WTC11 (cell line): ENCODE measurements around the gene CYSRT1. TPM values are rescaled to one million over a fixed set of nuclear protein-coding genes. Genes with fewer than 3 reads are reported as not detected.

Experiments
- ATAC-seq: fragments of 200-7000 bp; cut with Tn5 transposase; 2 replicates; pipeline ENCODE4 v1.10.0; 2021; ENCODE audit warnings: mild to moderate bottlenecking, moderate library complexity
- CTCF ChIA-PET: fragments of 300-600 bp; sonication (Branson Sonifier 250); formaldehyde crosslinking; loops from one replicate; lab custom pipeline; 2021; ENCODE audit warnings: antibody characterized with exemption; lab: Charles Lee
- POLR2A ChIA-PET: fragments of 350-600 bp; sonication (Branson Sonifier 250); formaldehyde crosslinking; loops from one replicate; lab custom pipeline; 2021; ENCODE audit warnings: antibody characterized with exemption; lab: Charles Lee
- DNase-seq: peaks from one replicate; pipeline ENCODE4 v3.0.0; 2021; ENCODE audit warnings: low spot score
- H3K27ac Mint-ChIP-seq: 2 replicates; pipeline ENCODE4 v1.8.0; 2021; ENCODE audit warnings: mixed read lengths
- H3K27me3 Mint-ChIP-seq: 2 replicates; pipeline ENCODE4 v1.8.0; 2021; ENCODE audit warnings: low read depth, mild to moderate bottlenecking, moderate library complexity, mixed read lengths
- H3K36me3 Mint-ChIP-seq: 2 replicates; pipeline ENCODE4 v1.8.0; 2021; ENCODE audit warnings: mixed read lengths
- H3K4me1 Mint-ChIP-seq: 2 replicates; pipeline ENCODE4 v1.8.0; 2022; ENCODE audit warnings: mixed read lengths
- H3K4me3 Mint-ChIP-seq: 2 replicates; pipeline ENCODE4 v1.8.0; 2021; ENCODE audit warnings: mild to moderate bottlenecking, moderate library complexity, mixed read lengths
- H3K9me3 Mint-ChIP-seq: 2 replicates; pipeline ENCODE4 v1.8.0; 2021; ENCODE audit warnings: mixed read lengths
- AR ChIP-seq: fragments of 250-450 bp; sonication (Bioruptor Pico); IDR thresholded peaks from 2 replicates; pipeline ENCODE4 v1.9.0; 2021; ENCODE audit warnings: mild to moderate bottlenecking
- ATF2 ChIP-seq: sonication (generic); formaldehyde crosslinking; IDR thresholded peaks from 2 replicates; pipeline ENCODE4 v1.8.1; 2022; ENCODE audit warnings: low read depth, missing genetic modification reagents, borderline replicate concordance
- CREB1 ChIP-seq: sonication (generic); formaldehyde crosslinking; IDR thresholded peaks from 2 replicates; pipeline ENCODE4 v1.8.0; 2023; ENCODE audit warnings: mild to moderate bottlenecking, missing genetic modification reagents
- CREM ChIP-seq: sonication (generic); formaldehyde crosslinking; IDR thresholded peaks from 2 replicates; pipeline ENCODE4 v1.8.1; 2022; ENCODE audit warnings: mild to moderate bottlenecking, missing genetic modification reagents, moderate library complexity
- EMX1 ChIP-seq: fragments of 250-450 bp; sonication (Bioruptor Pico); IDR thresholded peaks from 2 replicates; pipeline ENCODE4 v1.8.0; 2021; ENCODE audit warnings: mild to moderate bottlenecking
- ERG ChIP-seq: fragments of 250-450 bp; sonication (Bioruptor Pico); IDR thresholded peaks from 2 replicates; pipeline ENCODE4 v1.8.0; 2021; ENCODE audit warnings: mild to moderate bottlenecking
- FOXJ3 ChIP-seq: sonication (generic); formaldehyde crosslinking; IDR thresholded peaks from 2 replicates; pipeline ENCODE4 v1.9.0; 2021; ENCODE audit warnings: missing genetic modification reagents, mild to moderate bottlenecking, borderline replicate concordance
- FOXP1 ChIP-seq: sonication (generic); formaldehyde crosslinking; IDR thresholded peaks from 2 replicates; pipeline ENCODE4 v1.8.0; 2022; ENCODE audit warnings: missing genetic modification reagents, mild to moderate bottlenecking, moderate library complexity, borderline replicate concordance
- HMGXB4 ChIP-seq: sonication (generic); formaldehyde crosslinking; IDR thresholded peaks from 2 replicates; pipeline ENCODE4 v1.8.1; 2023; ENCODE audit warnings: mild to moderate bottlenecking, moderate library complexity, missing genetic modification reagents
- JUN ChIP-seq: sonication (generic); formaldehyde crosslinking; IDR thresholded peaks from 2 replicates; pipeline ENCODE4 v1.8.0; 2023; ENCODE audit warnings: mild to moderate bottlenecking, missing genetic modification reagents
- MXD4 ChIP-seq: fragments of 250-450 bp; sonication (Bioruptor Pico); IDR thresholded peaks from 2 replicates; pipeline ENCODE4 v1.8.0; 2021; ENCODE audit warnings: mild to moderate bottlenecking, moderate library complexity, borderline replicate concordance
- NFATC4 ChIP-seq: fragments of 250-450 bp; sonication (Bioruptor Pico); IDR thresholded peaks from 2 replicates; pipeline ENCODE4 v1.9.0; 2021; ENCODE audit warnings: mild to moderate bottlenecking
- NR1H2 ChIP-seq: sonication (generic); formaldehyde crosslinking; IDR thresholded peaks from 2 replicates; pipeline ENCODE4 v1.9.0; 2021; ENCODE audit warnings: mild to moderate bottlenecking, moderate library complexity, missing genetic modification reagents
- NR2C2 ChIP-seq: sonication (generic); formaldehyde crosslinking; IDR thresholded peaks from 2 replicates; pipeline ENCODE4 v1.8.0; 2022; ENCODE audit warnings: mild to moderate bottlenecking, missing genetic modification reagents
- NR3C1 ChIP-seq: sonication (generic); formaldehyde crosslinking; conservative IDR thresholded peaks from 2 replicates; pipeline ENCODE4 v1.8.1; 2023; ENCODE audit warnings: low read depth, mild to moderate bottlenecking, missing genetic modification reagents
- TEAD1 ChIP-seq: sonication (generic); formaldehyde crosslinking; IDR thresholded peaks from 2 replicates; pipeline ENCODE4 v1.8.0; 2022; ENCODE audit warnings: mild to moderate bottlenecking, missing genetic modification reagents
- USF2 ChIP-seq: sonication (generic); formaldehyde crosslinking; IDR thresholded peaks from 2 replicates; pipeline ENCODE4 v1.8.1; 2023; ENCODE audit warnings: mild to moderate bottlenecking, missing genetic modification reagents, moderate library complexity
- ZNF121 ChIP-seq: sonication (generic); formaldehyde crosslinking; IDR thresholded peaks from 2 replicates; pipeline ENCODE4 v1.8.0; 2023; ENCODE audit warnings: missing genetic modification reagents
- ZNF138 ChIP-seq: sonication (generic); formaldehyde crosslinking; conservative IDR thresholded peaks from 2 replicates; pipeline ENCODE4 v1.8.1; 2022; ENCODE audit warnings: mild to moderate bottlenecking, moderate library complexity, missing genetic modification reagents
- ZNF219 ChIP-seq: sonication (generic); formaldehyde crosslinking; IDR thresholded peaks from 2 replicates; pipeline ENCODE4 v1.8.0; 2023; ENCODE audit warnings: missing genetic modification reagents, mild to moderate bottlenecking, borderline replicate concordance
- ZNF281 ChIP-seq: sonication (generic); formaldehyde crosslinking; IDR thresholded peaks from 2 replicates; pipeline ENCODE4 v1.8.0; 2023; ENCODE audit warnings: mild to moderate bottlenecking, missing genetic modification reagents
- ZNF423 ChIP-seq: fragments of 250-450 bp; sonication (Bioruptor Pico); IDR thresholded peaks from 2 replicates; pipeline ENCODE4 v2.1.2; 2022; ENCODE audit warnings: mild to moderate bottlenecking, moderate library complexity
- total RNA-seq: library from RNA; stranded (reverse); gene quantifications from 3 replicates; pipeline ENCODE4 v1.2.3, GENCODE V29; 2021
- TF ChIP-seq, protein P1 (sequence below): sonication (generic); formaldehyde crosslinking; IDR thresholded peaks from 2 replicates; pipeline ENCODE4 v1.8.0; 2022; ENCODE audit warnings: mild to moderate bottlenecking, missing genetic modification reagents

CYSRT1 gene
- total RNA-seq, 1 experiment from 2014 or later, result 3.5 TPM

- H3K27ac Mint-ChIP-seq, result no peak overlapping the region
- peaks cover 15% of the 10 kb centered on the region for H3K27me3 Mint-ChIP-seq
- no peaks in the 10 kb centered on the region for H3K36me3 Mint-ChIP-seq
- POLR2A ChIA-PET, result interaction anchor here (1.0 to 1.8 kb wide), 4 partner anchors 13 to 62 kb away, joined by 3 to 6 read pairs (median 3); no protein-coding TSS in a partner anchor
- TF ChIP-seq ZNF138 (CRISPR knock-in tag) (0 out of 2 replicates have a peak, but pooled peaks have one; percentile 22), ZNF423 (CRISPR knock-in tag) (no peak), HMGXB4 (peak; percentile 72), EMX1 (CRISPR knock-in tag) (0 out of 2 replicates have a peak, but pooled peaks have one; percentile 67), FOXJ3 (CRISPR knock-in tag) (no peak), ERG (CRISPR knock-in tag) (no peak), NFATC4 (CRISPR knock-in tag) (no peak), ATF2 (no peak), ZNF121 (CRISPR knock-in tag) (peak; percentile 92), CREB1 (CRISPR knock-in tag) (no peak), NR2C2 (CRISPR knock-in tag) (no peak), FOXP1 (peak; percentile 24; the same call in 1 of the 2 replicates), AR (CRISPR knock-in tag) (no peak), JUN (CRISPR knock-in tag) (no peak), TEAD1 (CRISPR knock-in tag) (no peak), ZNF219 (CRISPR knock-in tag) (no peak), ZNF281 (no peak), CREM (CRISPR knock-in tag) (no peak), NR3C1 (CRISPR knock-in tag) (no peak), NR1H2 (CRISPR knock-in tag) (no peak), MXD4 (CRISPR knock-in tag) (no peak), USF2 (CRISPR knock-in tag) (peak; percentile 44)
- TF ChIP-seq, protein P1, sequence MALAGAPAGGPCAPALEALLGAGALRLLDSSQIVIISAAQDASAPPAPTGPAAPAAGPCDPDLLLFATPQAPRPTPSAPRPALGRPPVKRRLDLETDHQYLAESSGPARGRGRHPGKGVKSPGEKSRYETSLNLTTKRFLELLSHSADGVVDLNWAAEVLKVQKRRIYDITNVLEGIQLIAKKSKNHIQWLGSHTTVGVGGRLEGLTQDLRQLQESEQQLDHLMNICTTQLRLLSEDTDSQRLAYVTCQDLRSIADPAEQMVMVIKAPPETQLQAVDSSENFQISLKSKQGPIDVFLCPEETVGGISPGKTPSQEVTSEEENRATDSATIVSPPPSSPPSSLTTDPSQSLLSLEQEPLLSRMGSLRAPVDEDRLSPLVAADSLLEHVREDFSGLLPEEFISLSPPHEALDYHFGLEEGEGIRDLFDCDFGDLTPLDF (CRISPR knock-in tag), result no peak
- H3K9me3 Mint-ChIP-seq, result no peaks in the 10 kb centered on the region
- peak overlapping the region; percentile 42; the same call in 1 of the 2 replicates for H3K4me3 Mint-ChIP-seq
- ATAC-seq (peak; percentile 63), DNase-seq (peak; percentile 64)
- peaks cover 2% of the 10 kb centered on the region for H3K4me1 Mint-ChIP-seq
- CTCF ChIA-PET, result interaction anchor here (0.5 to 3.6 kb wide), 37 partner anchors 8 to 247 kb away, joined by 3 to 40 read pairs (median 8); partner anchors contain the start of genes ABCA2, ANAPC2, CYSRT1 and EXD3
Observed at GRCh38 chr9:137175345-137175961, 49.5 kb upstream of the CYSRT1 start.
